ENCODE data around the gene ROR2.

The ROR2 gene

GRCh38 chr9:91775011-91775707 lies 174.9 kb downstream of the ROR2 start:
- peak; percentile 28 to 33 for DNase-seq (ENCODE audit: low read depth in 2 of 2)

GRCh38 chr9:91773156-91773555 lies 176.9 kb downstream of the ROR2 start:
- DNase-seq (ENCODE audit: low read depth in 2 of 2): no peak

GRCh38 chr9:91771864-91772263 lies 178.2 kb downstream of the ROR2 start:
- DNase-seq (ENCODE audit: low read depth in 2 of 2): no peak

GRCh38 chr9:91771027-91771426 lies 179.0 kb downstream of the ROR2 start:
- no peak for DNase-seq (ENCODE audit: low read depth in 2 of 2)

GRCh38 chr9:91770229-91770628 lies 179.8 kb downstream of the ROR2 start:
- no peak for DNase-seq (ENCODE audit: low read depth in 2 of 2)

- DNase-seq (ENCODE audit: low read depth in 2 of 2): no peak
These were observed 180.8 kb downstream of the ROR2 start for GRCh38 chr9:91768977-91769916.

- DNase-seq (ENCODE audit: low read depth in 2 of 2): no peak
These were observed 181.5 kb downstream of the ROR2 start for GRCh38 chr9:91768507-91768906.

- no peak for DNase-seq (ENCODE audit: low read depth in 2 of 2)
These were observed 183.5 kb downstream of the ROR2 start for GRCh38 chr9:91766315-91767069.

- no peak for DNase-seq (ENCODE audit: low read depth in 2 of 2)
These were observed 184.7 kb downstream of the ROR2 start for GRCh38 chr9:91765296-91765695.

GRCh38 chr9:91764661-91765060 lies 185.4 kb downstream of the ROR2 start:
- no peak for DNase-seq (ENCODE audit: low read depth in 2 of 2)

GRCh38 chr9:91761362-91761761 lies 188.7 kb downstream of the ROR2 start:
- DNase-seq (ENCODE audit: low read depth in 2 of 2): no peak

- no peak for DNase-seq (ENCODE audit: low read depth in 2 of 2)
These were observed 189.1 kb downstream of the ROR2 start for GRCh38 chr9:91760906-91761305.

- no peak for DNase-seq (ENCODE audit: low read depth in 2 of 2)
These were observed 191.5 kb downstream of the ROR2 start for GRCh38 chr9:91758491-91758981.

- no peak for DNase-seq (ENCODE audit: low read depth in 2 of 2)
These were observed 192.2 kb downstream of the ROR2 start for GRCh38 chr9:91757782-91758181.

- no peak for DNase-seq (ENCODE audit: low read depth in 2 of 2)
These were observed 193.6 kb downstream of the ROR2 start for GRCh38 chr9:91756510-91756780.

- DNase-seq (ENCODE audit: low read depth in 2 of 2): no peak
These were observed 194.1 kb downstream of the ROR2 start for GRCh38 chr9:91755761-91756509.

GRCh38 chr9:91753711-91754110 lies 196.3 kb downstream of the ROR2 start:
- no peak for DNase-seq (ENCODE audit: low read depth in 2 of 2)

- DNase-seq (ENCODE audit: low read depth in 2 of 2): no peak
These were observed 198.1 kb downstream of the ROR2 start for GRCh38 chr9:91751922-91752321.

- no peak for DNase-seq (ENCODE audit: low read depth in 2 of 2)
These were observed 199.7 kb downstream of the ROR2 start for GRCh38 chr9:91750343-91750742.

- DNase-seq (ENCODE audit: low read depth in 2 of 2): no peak
These were observed 203.1 kb downstream of the ROR2 start for GRCh38 chr9:91746904-91747303.

- no peak for DNase-seq (ENCODE audit: low read depth in 2 of 2)
These were observed 203.7 kb downstream of the ROR2 start for GRCh38 chr9:91746357-91746756.

GRCh38 chr9:91744114-91744513 lies 205.9 kb downstream of the ROR2 start:
- DNase-seq (ENCODE audit: low read depth in 2 of 2): no peak

Data from stimulated activated CD8-positive, alpha-beta memory T cell treated with anti-CD3 and anti-CD28 coated beads, Interleukin-2, amount 100 ng/mL, for 1 hour (primary cell).